WTC11 (cell line): ENCODE results near the gene PGF.

Experiments
- CREB1 ChIP-seq: sonication (generic); formaldehyde crosslinking; IDR thresholded peaks from 2 replicates; pipeline ENCODE4 v1.8.0; 2023; ENCODE audit warnings: mild to moderate bottlenecking, missing genetic modification reagents
- CTCF ChIP-seq: fragments of 200-600 bp; IDR thresholded peaks from 2 replicates; pipeline ENCODE4 v1.8.0; 2022; ENCODE audit warnings: antibody characterized with exemption
- ELF4 ChIP-seq: sonication (generic); formaldehyde crosslinking; IDR thresholded peaks from 2 replicates; pipeline ENCODE4 v1.8.1; 2022; ENCODE audit warnings: low read depth, mild to moderate bottlenecking, moderate library complexity, missing genetic modification reagents
- MAX ChIP-seq: sonication (generic); formaldehyde crosslinking; IDR thresholded peaks from 2 replicates; pipeline ENCODE4 v1.8.0; 2022; ENCODE audit warnings: mild to moderate bottlenecking, missing genetic modification reagents
- MYBL2 ChIP-seq: sonication (generic); formaldehyde crosslinking; IDR thresholded peaks from 2 replicates; pipeline ENCODE4 v1.8.1; 2023; ENCODE audit warnings: mild to moderate bottlenecking, moderate library complexity, missing genetic modification reagents
- TCF7 ChIP-seq: sonication (generic); formaldehyde crosslinking; IDR thresholded peaks from 2 replicates; pipeline ENCODE4 v1.8.0; 2022; ENCODE audit warnings: mild to moderate bottlenecking, low read depth, missing genetic modification reagents, moderate library complexity
- ZNF232 ChIP-seq: sonication (generic); formaldehyde crosslinking; IDR thresholded peaks from 2 replicates; pipeline ENCODE4 v1.8.0; 2022; ENCODE audit warnings: mild to moderate bottlenecking, missing genetic modification reagents
- TF ChIP-seq, protein P1 (sequence below): sonication (generic); formaldehyde crosslinking; IDR thresholded peaks from 2 replicates; pipeline ENCODE4 v1.8.0; 2022; ENCODE audit warnings: mild to moderate bottlenecking, missing genetic modification reagents
- TF ChIP-seq, protein P2 (sequence below): sonication (generic); formaldehyde crosslinking; IDR thresholded peaks from 2 replicates; pipeline ENCODE4 v1.8.0; 2023; ENCODE audit warnings: missing genetic modification reagents
- TF ChIP-seq, protein P3 (sequence below): sonication (generic); formaldehyde crosslinking; IDR thresholded peaks from 2 replicates; pipeline ENCODE4 v1.8.1; 2023; ENCODE audit warnings: mild to moderate bottlenecking, moderate library complexity, missing genetic modification reagents

GRCh38 chr14:74983343-74983742, 27.9 kb upstream of the PGF start:
- TF ChIP-seq ELF4 (CRISPR knock-in tag) = no peak
- no peak for TF ChIP-seq MYBL2 (CRISPR knock-in tag)
- TF ChIP-seq, protein P1, sequence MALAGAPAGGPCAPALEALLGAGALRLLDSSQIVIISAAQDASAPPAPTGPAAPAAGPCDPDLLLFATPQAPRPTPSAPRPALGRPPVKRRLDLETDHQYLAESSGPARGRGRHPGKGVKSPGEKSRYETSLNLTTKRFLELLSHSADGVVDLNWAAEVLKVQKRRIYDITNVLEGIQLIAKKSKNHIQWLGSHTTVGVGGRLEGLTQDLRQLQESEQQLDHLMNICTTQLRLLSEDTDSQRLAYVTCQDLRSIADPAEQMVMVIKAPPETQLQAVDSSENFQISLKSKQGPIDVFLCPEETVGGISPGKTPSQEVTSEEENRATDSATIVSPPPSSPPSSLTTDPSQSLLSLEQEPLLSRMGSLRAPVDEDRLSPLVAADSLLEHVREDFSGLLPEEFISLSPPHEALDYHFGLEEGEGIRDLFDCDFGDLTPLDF = no peak
- TF ChIP-seq CTCF = no peak
- TF ChIP-seq ZNF232 (CRISPR knock-in tag) = no peak
- TF ChIP-seq MAX (CRISPR knock-in tag) = no peak
- TF ChIP-seq, protein P2, sequence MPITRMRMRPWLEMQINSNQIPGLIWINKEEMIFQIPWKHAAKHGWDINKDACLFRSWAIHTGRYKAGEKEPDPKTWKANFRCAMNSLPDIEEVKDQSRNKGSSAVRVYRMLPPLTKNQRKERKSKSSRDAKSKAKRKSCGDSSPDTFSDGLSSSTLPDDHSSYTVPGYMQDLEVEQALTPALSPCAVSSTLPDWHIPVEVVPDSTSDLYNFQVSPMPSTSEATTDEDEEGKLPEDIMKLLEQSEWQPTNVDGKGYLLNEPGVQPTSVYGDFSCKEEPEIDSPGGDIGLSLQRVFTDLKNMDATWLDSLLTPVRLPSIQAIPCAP (CRISPR knock-in tag) = no peak
- TF ChIP-seq, protein P3, sequence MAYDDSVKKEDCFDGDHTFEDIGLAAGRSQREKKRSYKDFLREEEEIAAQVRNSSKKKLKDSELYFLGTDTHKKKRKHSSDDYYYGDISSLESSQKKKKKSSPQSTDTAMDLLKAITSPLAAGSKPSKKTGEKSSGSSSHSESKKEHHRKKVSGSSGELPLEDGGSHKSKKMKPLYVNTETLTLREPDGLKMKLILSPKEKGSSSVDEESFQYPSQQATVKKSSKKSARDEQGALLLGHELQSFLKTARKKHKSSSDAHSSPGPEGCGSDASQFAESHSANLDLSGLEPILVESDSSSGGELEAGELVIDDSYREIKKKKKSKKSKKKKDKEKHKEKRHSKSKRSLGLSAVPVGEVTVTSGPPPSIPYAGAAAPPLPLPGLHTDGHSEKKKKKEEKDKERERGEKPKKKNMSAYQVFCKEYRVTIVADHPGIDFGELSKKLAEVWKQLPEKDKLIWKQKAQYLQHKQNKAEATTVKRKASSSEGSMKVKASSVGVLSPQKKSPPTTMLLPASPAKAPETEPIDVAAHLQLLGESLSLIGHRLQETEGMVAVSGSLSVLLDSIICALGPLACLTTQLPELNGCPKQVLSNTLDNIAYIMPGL (CRISPR knock-in tag) = no peak
- no peak for TF ChIP-seq CREB1 (CRISPR knock-in tag)
- no peak for TF ChIP-seq TCF7 (CRISPR knock-in tag)
